GM19099 (cell line): ENCODE results near the gene SLC17A6.

Experiments
- POLR2A ChIP-seq: IDR thresholded peaks from 3 replicates; pipeline ENCODE4 v1.6.1; 2011; ENCODE audit warnings: low read depth; ENCODE audit not compliant: insufficient read length; ENCODE audit errors: extremely low read depth

The SLC17A6 gene

GRCh38 chr11:22347857-22348487 is 9.8 kb downstream of the SLC17A6 start:
- no peak for TF ChIP-seq POLR2A

GRCh38 chr11:22349491-22349890 is 11.3 kb downstream of the SLC17A6 start:
- TF ChIP-seq POLR2A: no peak

DNA sequence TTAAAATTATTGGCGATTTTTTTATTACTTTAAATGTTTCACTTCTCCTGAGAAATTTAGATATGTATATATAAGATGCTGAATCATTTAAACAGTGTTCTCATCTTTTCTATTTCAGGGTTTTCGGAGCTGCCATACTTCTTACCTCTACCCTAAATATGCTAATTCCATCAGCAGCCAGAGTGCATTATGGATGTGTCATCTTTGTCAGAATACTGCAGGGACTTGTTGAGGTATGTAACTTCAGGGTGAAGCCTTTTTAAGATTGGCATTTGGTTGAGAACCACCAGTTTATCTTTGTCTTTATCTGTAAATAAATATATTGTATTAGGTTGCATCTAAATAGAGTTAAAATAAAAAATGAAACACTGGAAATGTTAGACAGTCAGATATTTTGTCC is 21.1 kb downstream of the SLC17A6 start:
- no peak for TF ChIP-seq POLR2A

DNA sequence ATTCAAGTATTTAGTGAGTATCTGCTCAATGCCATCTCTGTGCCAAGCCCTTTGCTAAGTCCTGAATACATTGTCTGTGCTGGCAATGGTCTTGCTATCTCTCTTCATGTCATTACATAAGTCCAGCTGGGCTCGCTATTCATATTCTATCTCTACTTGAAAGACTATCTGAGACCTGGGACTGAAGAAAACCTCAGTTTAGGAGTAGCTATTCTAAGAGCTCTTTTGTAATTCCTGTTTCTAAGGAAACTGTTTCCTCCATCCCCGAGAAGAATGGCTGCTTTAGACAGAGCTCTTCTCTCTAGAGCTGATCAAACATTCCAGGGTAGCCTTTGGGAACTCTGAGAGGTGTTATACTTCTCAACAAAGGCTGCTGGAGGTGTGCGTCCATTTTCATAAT is 33.0 kb downstream of the SLC17A6 start:
- no peak for TF ChIP-seq POLR2A

GRCh38 chr11:22387126-22387525 is 48.9 kb downstream of the SLC17A6 start:
- TF ChIP-seq POLR2A: no peak

- no peak for TF ChIP-seq POLR2A
Measured at GRCh38 chr11:22389526-22390282, 51.5 kb downstream of the SLC17A6 start.

GRCh38 chr11:22390283-22390655 is 52.1 kb downstream of the SLC17A6 start:
- TF ChIP-seq POLR2A: no peak

DNA sequence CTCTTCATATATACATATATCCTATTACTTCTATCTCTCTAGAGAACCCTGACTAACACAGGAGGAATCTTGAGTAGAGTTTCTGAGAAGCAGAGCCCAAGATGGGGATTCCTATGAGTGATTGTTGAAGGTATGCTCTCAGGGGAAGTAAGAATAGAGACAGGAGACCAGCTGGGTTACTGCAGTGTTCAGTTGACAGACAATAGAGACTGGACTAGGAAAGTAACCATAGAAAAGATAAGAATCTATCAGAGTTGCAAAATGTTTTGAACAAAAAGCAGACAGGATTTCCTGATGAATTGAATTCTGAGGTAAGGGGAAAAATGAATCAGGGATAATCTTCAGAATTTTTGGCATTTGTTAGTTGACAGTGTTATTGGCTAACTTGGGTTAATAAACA is 54.4 kb downstream of the SLC17A6 start:
- TF ChIP-seq POLR2A: no peak

- no peak for TF ChIP-seq POLR2A
Measured at GRCh38 chr11:22405377-22405776, 67.2 kb downstream of the SLC17A6 start.

GRCh38 chr11:22407267-22407666 is 69.1 kb downstream of the SLC17A6 start:
- no peak for TF ChIP-seq POLR2A

DNA sequence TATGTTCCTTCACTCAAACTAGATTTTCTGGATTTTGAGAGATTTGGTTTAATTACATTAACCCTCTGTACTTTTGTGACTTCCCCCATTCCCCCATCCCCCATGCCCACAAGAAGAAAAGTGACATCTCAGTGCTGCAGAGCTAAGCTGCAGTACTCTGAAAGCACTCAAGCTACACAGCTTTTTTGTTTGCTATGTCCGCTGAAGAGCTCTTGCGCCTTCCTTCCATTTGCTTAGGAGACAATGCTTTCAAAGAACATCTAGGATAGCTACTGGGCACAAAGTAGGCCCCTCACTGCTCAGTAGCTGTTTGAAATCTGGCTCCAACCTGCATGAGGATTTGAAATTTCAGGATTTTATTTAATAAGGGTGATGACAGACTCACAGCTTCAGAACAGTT is 69.7 kb downstream of the SLC17A6 start:
- no peak for TF ChIP-seq POLR2A

DNA sequence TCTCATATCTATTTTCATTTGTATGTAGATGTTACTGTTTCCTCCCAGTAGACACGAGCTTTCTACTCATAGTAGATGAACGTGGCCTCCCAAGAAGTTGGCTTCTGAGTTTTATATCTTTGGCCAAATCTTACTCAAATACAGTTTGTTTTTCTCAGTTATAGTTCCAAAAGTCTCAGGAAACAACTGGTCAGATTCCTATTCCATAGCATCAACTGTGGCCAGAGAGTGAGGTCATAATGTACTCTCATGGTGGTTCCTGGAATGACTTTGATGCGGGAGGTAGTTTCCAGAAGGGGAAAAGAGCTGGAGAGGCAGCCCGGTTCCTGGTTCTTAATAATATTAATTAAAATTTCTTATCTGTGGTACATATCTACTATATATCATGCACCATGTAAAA is 77.3 kb downstream of the SLC17A6 start:
- no peak for TF ChIP-seq POLR2A

- TF ChIP-seq POLR2A: no peak
Measured at GRCh38 chr11:22416462-22416861, 78.3 kb downstream of the SLC17A6 start.

DNA sequence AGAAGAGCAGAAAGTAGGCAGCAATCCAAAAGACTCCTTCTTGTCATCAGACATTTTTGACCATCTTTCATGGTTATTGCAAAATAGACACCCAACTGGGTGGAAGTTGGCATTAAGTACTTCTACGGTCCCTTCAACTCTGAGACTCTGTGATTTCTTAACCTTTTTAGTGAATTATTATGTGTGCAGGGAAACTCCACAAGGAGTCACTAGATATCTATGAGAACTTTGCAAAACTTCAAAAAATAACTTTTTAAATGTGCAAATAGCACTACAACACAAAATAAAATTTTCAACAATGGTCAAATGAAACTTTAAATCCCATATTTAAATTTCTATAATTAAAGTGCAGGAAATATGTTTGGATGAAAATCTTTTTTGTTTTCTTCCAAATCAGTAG is 88.7 kb downstream of the SLC17A6 start:
- no peak for TF ChIP-seq POLR2A
